GM10266 (cell line): ENCODE results near the gene FBXO31.

ENCODE experiments used
- DNase-seq: peaks from one replicate; pipeline ENCODE4 v3.0.0; 2012; ENCODE audit errors: extremely low spot score
- CTCF ChIP-seq: IDR thresholded peaks from 2 replicates; pipeline ENCODE4 v1.5.1; 2012; ENCODE audit warnings: mild to moderate bottlenecking, low read depth; ENCODE audit not compliant: control insufficient read depth, insufficient read depth; ENCODE audit errors: missing control alignments

Gene FBXO31

DNA sequence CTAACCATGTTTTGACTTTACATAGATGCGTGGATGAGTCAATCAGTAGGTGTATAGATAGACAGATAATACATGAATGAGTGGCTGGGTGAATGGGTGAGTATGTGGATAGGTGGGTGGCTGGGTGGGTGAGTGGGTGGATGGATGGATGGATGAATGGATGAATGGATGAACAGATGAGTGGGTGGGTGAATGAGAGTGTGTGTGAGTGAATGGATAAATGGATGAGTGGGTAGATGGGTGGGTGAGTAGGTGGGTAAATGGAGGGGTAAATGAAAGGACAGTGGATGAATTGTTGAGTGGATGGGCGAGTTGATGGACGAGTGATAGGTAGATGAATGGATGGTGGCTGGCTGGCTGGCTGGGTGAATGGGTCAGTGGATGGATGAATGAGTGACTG, 89.6 kb downstream of the FBXO31 start:
- no peak for DNase-seq
- TF ChIP-seq CTCF, result no peak

GRCh38 chr16:87291944-87292343, 91.6 kb downstream of the FBXO31 start:
- no peak for DNase-seq
- no peak for TF ChIP-seq CTCF

DNA sequence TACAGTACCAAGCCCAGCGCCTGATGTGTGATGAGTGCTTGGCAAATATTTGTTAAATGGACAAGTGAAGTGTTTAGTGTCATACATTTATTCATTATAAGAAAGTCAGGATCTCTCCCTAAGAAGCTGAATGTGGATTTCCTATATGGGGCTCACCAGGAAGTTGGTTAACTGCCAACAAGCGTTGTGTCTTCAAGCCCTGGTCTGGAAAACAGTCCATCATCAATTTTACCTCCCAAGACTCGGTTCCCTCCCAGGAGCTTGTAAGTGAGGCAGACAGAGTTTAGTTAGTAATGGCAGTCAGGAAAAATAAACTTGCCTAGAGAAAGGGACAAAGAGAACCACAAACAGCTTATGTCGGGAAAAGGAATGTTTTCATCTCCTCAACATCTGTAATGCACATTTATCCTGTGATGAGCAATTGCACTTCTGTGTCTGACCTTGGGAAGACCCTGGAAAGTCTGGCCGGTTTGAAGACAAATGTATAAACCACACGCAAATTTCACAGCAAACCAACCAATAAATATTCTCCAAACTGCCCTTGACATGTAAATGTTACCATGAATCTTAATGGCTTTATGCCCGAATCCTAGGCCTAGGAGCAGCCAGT, 94.7 kb downstream of the FBXO31 start:
- no peak for TF ChIP-seq CTCF
- no peak for DNase-seq

DNA sequence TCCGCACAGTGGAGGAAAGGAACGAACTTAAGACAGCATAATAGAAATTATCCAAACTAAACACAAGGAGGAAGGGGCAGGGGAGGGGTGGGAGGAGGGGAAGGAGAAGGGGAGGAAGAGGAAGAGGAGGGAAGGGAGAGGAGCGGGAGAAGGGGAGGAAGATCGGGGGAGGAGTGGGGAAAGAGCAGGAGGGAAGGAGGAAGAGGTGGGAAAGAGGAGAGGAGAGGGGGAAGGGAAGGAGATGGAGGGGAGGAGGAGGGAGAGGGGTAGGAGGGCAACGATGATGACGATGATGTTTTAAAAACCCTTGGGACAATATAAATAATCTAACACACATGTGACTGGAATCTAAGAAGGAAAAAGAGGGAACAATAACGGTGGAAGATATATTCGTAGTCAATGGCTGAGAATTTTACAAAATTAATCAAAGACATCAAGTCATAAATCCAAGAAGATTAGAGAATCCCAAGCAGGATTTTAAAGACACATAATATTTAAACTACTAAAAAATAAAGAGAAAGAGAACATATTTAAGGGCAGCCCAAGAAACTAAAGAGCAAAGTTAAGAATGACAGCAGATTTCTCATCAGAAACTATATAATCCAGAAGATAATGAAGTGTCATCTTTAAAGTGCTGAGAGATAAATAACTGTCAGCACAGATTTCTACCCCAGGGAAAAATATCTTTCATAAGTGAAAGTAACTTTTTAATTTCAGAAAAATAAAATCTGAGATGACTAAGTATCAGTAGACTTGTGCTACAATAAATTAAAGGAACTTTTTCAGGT, 96.5 kb downstream of the FBXO31 start:
- no peak for TF ChIP-seq CTCF
- no peak for DNase-seq

DNA sequence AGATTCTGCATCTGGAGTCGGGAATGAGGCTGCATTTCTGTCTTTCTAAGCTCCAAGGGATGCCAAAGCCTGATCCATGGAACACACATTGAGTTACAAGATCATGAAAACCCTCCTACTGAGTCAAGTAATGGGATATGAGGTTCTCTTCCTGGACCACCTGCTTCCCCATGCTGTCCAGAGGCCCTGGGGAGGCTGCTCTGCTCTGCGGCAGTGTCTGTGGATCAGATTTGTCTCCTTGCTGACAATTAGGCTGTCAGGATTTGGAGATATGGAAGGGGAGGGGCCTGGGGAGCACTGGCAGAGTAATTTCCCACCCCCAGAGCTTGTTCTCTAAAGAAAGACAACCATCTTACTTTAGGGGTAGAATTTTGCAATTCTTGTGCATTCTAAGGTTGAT, 99.4 kb downstream of the FBXO31 start:
- DNase-seq, result no peak
- TF ChIP-seq CTCF, result no peak

DNA sequence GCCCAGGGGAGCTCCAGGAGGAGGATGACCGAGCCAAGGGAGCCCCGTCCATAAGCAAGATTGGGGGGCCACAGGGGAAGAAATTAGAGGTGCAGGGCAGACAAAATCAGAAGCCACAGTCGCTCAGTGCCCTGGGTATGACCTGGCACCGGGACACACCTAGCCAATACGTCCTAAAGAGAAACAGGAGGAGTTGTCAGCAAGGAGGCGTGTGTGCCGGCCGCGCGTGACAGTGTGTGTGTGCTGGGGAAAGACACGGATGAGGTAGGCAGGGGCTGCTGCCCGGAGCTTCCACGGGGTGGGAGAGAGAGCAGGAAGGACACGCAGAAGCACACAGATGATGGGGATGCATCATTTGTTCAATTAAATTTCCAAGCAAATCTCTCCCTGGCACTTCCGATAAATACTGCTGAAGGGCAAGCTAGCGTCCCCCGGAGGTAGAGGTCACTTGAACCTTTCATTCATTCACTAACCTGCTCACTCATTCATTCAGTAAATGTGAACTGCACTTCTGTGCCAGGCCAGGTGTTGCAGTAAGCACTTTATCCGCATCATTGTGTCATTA, 104.4 kb downstream of the FBXO31 start:
- no peak for DNase-seq
- no peak for TF ChIP-seq CTCF
